ENCODE measurements around the gene MVB12B.

- TF ChIP-seq POLR2AphosphoS5 (IDR thresholded peaks at IDR 0.05; ENCODE audit: borderline replicate concordance, low read depth, low read length) (no peak), EZH2 (IDR thresholded peaks at IDR 0.05) (no peak)
Observed at GRCh38 chr9:126374366-126374781, 47.7 kb downstream of the MVB12B start.
